Neural cell (in vitro differentiated cells): ENCODE data around the gene PTDSS2. TPM values are rescaled to one million over a fixed set of nuclear protein-coding genes. Genes with fewer than 3 reads are reported as not detected.

Experiments
- H2AFZ ChIP-seq: fragments of 200-600, 300-800 bp; sonication (generic), shearing (Covaris generic); 2 replicates; pipeline ENCODE4 v1.6.0; 2014; ENCODE audit warnings: low read depth, mild to moderate bottlenecking, antibody characterized with exemption, low read length, moderate library complexity
- H3F3A ChIP-seq: fragments of 200-600 bp; shearing (Covaris generic); 2 replicates; pipeline ENCODE4 v1.6.1; 2016; ENCODE audit warnings: mild to moderate bottlenecking, moderate library complexity, mixed read lengths, antibody characterized with exemption, low read length; ENCODE audit not compliant: insufficient read depth, poor library complexity, severe bottlenecking
- H3K27ac ChIP-seq: fragments of 200-600, 300-800 bp; sonication (generic), shearing (Covaris generic); 2 replicates; pipeline ENCODE4 v1.5.1; 2014; ENCODE audit warnings: mild to moderate bottlenecking, low read length, moderate library complexity
- H3K27me3 ChIP-seq: fragments of 300-800, 200-600 bp; sonication (generic), shearing (Covaris generic); 2 replicates; pipeline ENCODE4 v1.6.0; 2014; ENCODE audit warnings: mild to moderate bottlenecking, low read depth, low read length, moderate library complexity; ENCODE audit not compliant: insufficient read depth
- H3K36me3 ChIP-seq: fragments of 300-800, 200-600 bp; sonication (generic), shearing (Covaris generic); 2 replicates; pipeline ENCODE4 v1.5.1; 2014; ENCODE audit warnings: mild to moderate bottlenecking, antibody characterized with exemption, low read length, moderate library complexity; ENCODE audit not compliant: insufficient read depth
- H3K4me2 ChIP-seq: fragments of 300-800, 200-600 bp; sonication (generic), shearing (Covaris generic); 2 replicates; pipeline ENCODE4 v1.6.0; 2014; ENCODE audit warnings: mild to moderate bottlenecking, low read length
- H3K4me3 ChIP-seq: fragments of 300-800, 200-600 bp; sonication (generic), shearing (Covaris generic); 2 replicates; pipeline ENCODE4 v1.5.1; 2014; ENCODE audit warnings: mild to moderate bottlenecking, low read length, moderate library complexity
- H3K79me2 ChIP-seq: fragments of 200-600 bp; shearing (Covaris generic); replicated peaks from 2 replicates; pipeline ENCODE4 v1.6.0; 2014; ENCODE audit warnings: mild to moderate bottlenecking, low read length, moderate library complexity; ENCODE audit not compliant: insufficient read depth
- H3K9ac ChIP-seq: fragments of 300-800, 200-600 bp; sonication (generic), shearing (Covaris generic); 2 replicates; pipeline ENCODE4 v1.6.1; 2016; ENCODE audit warnings: mild to moderate bottlenecking, low read length, mixed read lengths
- H3K9me2 ChIP-seq: fragments of 200-600 bp; shearing (Covaris generic); 2 replicates; pipeline ENCODE4 v1.6.1; 2016; ENCODE audit warnings: mild to moderate bottlenecking, low read length, mixed read lengths; ENCODE audit not compliant: insufficient read depth
- H3K9me3 ChIP-seq: fragments of 200-600, 300-800 bp; sonication (generic), shearing (Covaris generic); 2 replicates; pipeline ENCODE4 v1.6.1; 2016; ENCODE audit warnings: mild to moderate bottlenecking, mixed run types, low read length, moderate library complexity, mixed read lengths
- H4K20me1 ChIP-seq: fragments of 200-600 bp; shearing (Covaris generic); 2 replicates; pipeline ENCODE4 v1.6.1; 2016; ENCODE audit warnings: mild to moderate bottlenecking, mixed run types; ENCODE audit not compliant: insufficient read depth
- CTCF ChIP-seq: fragments of 450-650 bp; IDR thresholded peaks from 2 replicates; pipeline ENCODE4 v1.5.1; 2014; ENCODE audit warnings: antibody characterized with exemption, mild to moderate bottlenecking, moderate library complexity; ENCODE audit not compliant: poor library complexity, severe bottlenecking
- EP300 ChIP-seq: fragments of 450-650 bp; conservative IDR thresholded peaks from 2 replicates; pipeline ENCODE4 v1.6.1; 2014; ENCODE audit warnings: antibody characterized with exemption, mild to moderate bottlenecking, moderate library complexity; ENCODE audit not compliant: poor library complexity, severe bottlenecking
- EZH2 ChIP-seq: fragments of 200-600, 300-800 bp; shearing (Covaris generic), sonication (generic); IDR thresholded peaks from 2 replicates; pipeline ENCODE4 v1.6.1; 2014; ENCODE audit warnings: antibody characterized with exemption, low read length, borderline replicate concordance, mild to moderate bottlenecking; ENCODE audit not compliant: insufficient read depth, poor library complexity, severe bottlenecking
- MXI1 ChIP-seq: fragments of 450-650 bp; conservative IDR thresholded peaks from 2 replicates; pipeline ENCODE4 v1.6.1; 2014; ENCODE audit warnings: antibody characterized with exemption, mild to moderate bottlenecking; ENCODE audit not compliant: poor library complexity, severe bottlenecking
- POLR2AphosphoS5 ChIP-seq: IDR thresholded peaks from 2 replicates; pipeline ENCODE4 v1.6.1; 2012
- RAD21 ChIP-seq: fragments of 450-650 bp; conservative IDR thresholded peaks from 2 replicates; pipeline ENCODE4 v1.6.1; 2014; ENCODE audit warnings: antibody characterized with exemption, mild to moderate bottlenecking, moderate library complexity
- REST ChIP-seq: IDR thresholded peaks from 2 replicates; pipeline ENCODE4 v1.6.1; 2012; ENCODE audit warnings: borderline replicate concordance
- SMC3 ChIP-seq: fragments of 450-650 bp; conservative IDR thresholded peaks from 2 replicates; pipeline ENCODE4 v1.6.1; 2014; ENCODE audit warnings: antibody characterized with exemption, mild to moderate bottlenecking, moderate library complexity; ENCODE audit not compliant: poor library complexity
- TAF1 ChIP-seq: IDR thresholded peaks from 2 replicates; pipeline ENCODE4 v1.6.1; 2012; ENCODE audit warnings: low read depth
- polyA plus RNA-seq: library from polyadenylated mRNA; depleted of rRNA; stranded (reverse); fragments of >200 nt; gene quantifications from 2 replicates; pipeline ENCODE4 v1.2.3, GENCODE V29; 2014

The PTDSS2 gene
- polyA plus RNA-seq, 1 donor from 2014 or later, result 54.3 TPM

DNA sequence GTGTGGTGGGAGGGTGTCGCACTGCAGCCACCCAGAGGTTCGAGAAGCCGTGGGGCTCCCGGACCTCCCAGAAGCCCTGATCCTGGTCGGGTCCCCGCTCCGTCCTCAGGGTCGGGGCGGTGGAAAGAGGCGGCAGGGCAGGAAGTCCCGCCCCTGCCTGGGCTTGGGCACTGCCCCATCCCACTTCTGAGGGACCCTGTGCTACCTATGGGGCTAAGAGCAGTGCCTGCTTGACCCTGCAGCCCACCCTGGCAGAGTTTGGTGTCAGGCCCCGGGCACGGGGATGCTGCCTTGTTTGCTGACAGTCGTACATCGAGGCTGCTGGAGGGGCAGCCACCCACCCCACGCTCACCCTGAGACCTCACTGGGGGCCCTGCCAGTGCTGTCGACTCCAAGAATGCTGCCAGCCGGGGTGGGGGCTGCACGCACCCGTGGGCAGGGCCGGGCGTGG, 37.5 kb downstream of the PTDSS2 start:
- H3K79me2 ChIP-seq, result no peaks in the 10 kb centered on the region
- H3K36me3 ChIP-seq, result no peaks in the 10 kb centered on the region
- H3K27ac ChIP-seq, result no peak overlapping the region
- no peak overlapping the region for H3K4me2 ChIP-seq
- H3K9me2 ChIP-seq, result no peaks in the 10 kb centered on the region
- no peak overlapping the region for H3K9ac ChIP-seq
- no peaks in the 10 kb centered on the region for H3F3A ChIP-seq
- no peaks in the 10 kb centered on the region for H4K20me1 ChIP-seq
- H3K4me3 ChIP-seq, result no peak overlapping the region
- TF ChIP-seq MXI1, result no peak
- TF ChIP-seq REST, result no peak
- no peak for TF ChIP-seq POLR2AphosphoS5
- TF ChIP-seq RAD21, result no peak
- TF ChIP-seq EP300, result no peak
- TF ChIP-seq TAF1, result no peak
- no peak for TF ChIP-seq CTCF
- TF ChIP-seq EZH2, result no peak
- TF ChIP-seq SMC3, result no peak
- H3K9me3 ChIP-seq, result no peaks in the 10 kb centered on the region
- no peak overlapping the region for H2AFZ ChIP-seq
- H3K27me3 ChIP-seq, result no peaks in the 10 kb centered on the region

- Histone ChIP-seq H3K4me2 (no peak overlapping the region), H3F3A (no peaks in the 10 kb centered on the region), H3K9ac (no peak overlapping the region), H4K20me1 (no peaks in the 10 kb centered on the region), H3K27ac (no peak overlapping the region), H3K9me2 (no peaks in the 10 kb centered on the region), H3K36me3 (no peaks in the 10 kb centered on the region), H3K27me3 (no peaks in the 10 kb centered on the region), H2AFZ (no peak overlapping the region), H3K4me3 (no peak overlapping the region), H3K9me3 (no peaks in the 10 kb centered on the region), H3K79me2 (no peaks in the 10 kb centered on the region)
- TF ChIP-seq CTCF, result no peak
Observed at GRCh38 chr11:488062-488461, 38.0 kb downstream of the PTDSS2 start.
